ENCODE measurements around the gene OTOS.

DNA sequence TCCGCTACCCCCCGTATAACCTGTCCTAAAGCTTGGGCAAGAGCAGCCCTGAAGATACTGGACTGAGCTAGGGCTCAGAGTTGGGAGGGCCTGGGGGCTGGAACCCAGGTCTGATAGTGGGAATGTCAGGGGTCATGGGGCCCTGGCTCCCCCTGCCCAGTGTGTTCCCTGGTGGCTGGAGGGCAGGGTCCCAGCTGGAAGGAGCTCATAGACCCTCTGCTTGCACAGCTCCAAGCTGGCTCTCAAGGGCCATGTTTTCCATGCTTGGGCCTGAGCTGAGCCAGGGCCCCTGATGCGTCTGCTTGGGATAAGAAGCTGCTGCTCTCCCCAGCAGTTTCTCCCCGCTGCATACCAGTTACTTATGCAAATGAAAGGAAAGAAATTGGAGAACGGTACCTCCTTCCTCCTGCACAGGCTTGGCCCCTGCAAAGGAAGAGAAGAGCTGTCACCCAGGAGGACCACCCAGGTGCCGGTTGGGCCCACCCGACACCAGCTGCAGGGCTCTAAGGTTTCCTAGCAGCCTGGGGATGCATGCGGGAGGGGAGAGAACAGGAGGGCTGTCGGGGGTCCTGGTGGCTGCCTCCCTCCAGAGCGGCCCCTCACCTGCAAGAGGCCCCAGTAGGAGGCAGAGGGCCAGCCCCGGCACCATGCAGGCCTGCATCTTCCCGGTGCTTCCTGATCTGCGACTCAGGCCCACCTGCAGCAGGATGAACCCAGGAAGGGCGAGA, 628 bp downstream of the OTOS start:
- TF ChIP-seq, protein P1, sequence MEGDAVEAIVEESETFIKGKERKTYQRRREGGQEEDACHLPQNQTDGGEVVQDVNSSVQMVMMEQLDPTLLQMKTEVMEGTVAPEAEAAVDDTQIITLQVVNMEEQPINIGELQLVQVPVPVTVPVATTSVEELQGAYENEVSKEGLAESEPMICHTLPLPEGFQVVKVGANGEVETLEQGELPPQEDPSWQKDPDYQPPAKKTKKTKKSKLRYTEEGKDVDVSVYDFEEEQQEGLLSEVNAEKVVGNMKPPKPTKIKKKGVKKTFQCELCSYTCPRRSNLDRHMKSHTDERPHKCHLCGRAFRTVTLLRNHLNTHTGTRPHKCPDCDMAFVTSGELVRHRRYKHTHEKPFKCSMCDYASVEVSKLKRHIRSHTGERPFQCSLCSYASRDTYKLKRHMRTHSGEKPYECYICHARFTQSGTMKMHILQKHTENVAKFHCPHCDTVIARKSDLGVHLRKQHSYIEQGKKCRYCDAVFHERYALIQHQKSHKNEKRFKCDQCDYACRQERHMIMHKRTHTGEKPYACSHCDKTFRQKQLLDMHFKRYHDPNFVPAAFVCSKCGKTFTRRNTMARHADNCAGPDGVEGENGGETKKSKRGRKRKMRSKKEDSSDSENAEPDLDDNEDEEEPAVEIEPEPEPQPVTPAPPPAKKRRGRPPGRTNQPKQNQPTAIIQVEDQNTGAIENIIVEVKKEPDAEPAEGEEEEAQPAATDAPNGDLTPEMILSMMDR (IDR thresholded peaks at IDR 0.05 in 2 of 3, conservative IDR thresholded peaks at IDR 0.05 in 1 of 3; ENCODE audit: insufficient read depth in 2 of 3, low read depth in 1 of 3, low read length in 3 of 3), result no peak
- no peak for TF ChIP-seq ZFX (CRISPR knock-in tag; IDR thresholded peaks at IDR 0.05)
- TF ChIP-seq ZBED1 (IDR thresholded peaks at IDR 0.05), result no peak
- TF ChIP-seq MXI1 (IDR thresholded peaks at IDR 0.05; ENCODE audit: low read depth, low read length), result no peak
- TF ChIP-seq ZNF274 (IDR thresholded peaks at IDR 0.05; ENCODE audit: borderline replicate concordance, low read depth, low read length), result no peak
- TF ChIP-seq, protein P2, sequence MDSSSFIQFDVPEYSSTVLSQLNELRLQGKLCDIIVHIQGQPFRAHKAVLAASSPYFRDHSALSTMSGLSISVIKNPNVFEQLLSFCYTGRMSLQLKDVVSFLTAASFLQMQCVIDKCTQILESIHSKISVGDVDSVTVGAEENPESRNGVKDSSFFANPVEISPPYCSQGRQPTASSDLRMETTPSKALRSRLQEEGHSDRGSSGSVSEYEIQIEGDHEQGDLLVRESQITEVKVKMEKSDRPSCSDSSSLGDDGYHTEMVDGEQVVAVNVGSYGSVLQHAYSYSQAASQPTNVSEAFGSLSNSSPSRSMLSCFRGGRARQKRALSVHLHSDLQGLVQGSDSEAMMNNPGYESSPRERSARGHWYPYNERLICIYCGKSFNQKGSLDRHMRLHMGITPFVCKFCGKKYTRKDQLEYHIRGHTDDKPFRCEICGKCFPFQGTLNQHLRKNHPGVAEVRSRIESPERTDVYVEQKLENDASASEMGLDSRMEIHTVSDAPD (CRISPR knock-in tag; IDR thresholded peaks at IDR 0.05), result no peak
- TF ChIP-seq TCF7 (IDR thresholded peaks at IDR 0.05; ENCODE audit: borderline replicate concordance), result no peak
- no peak for TF ChIP-seq MCM2 (IDR thresholded peaks at IDR 0.05; ENCODE audit: low read depth)
- no peak for TF ChIP-seq UBTF (IDR thresholded peaks at IDR 0.05; ENCODE audit: borderline replicate concordance in 1 of 2, low read depth in 2 of 2, low read length in 2 of 2)
